ENCODE results near the gene TTC23.
A peak's percentile ranks its signal among the peaks of the same experiment; 100 is the strongest.

TTC23 gene

GRCh38 chr15:99228120-99228770, 21.1 kb downstream of the TTC23 start:
- H3K4me3 ChIP-seq (ENCODE audit: low read depth, low read length): no peak overlapping the region
- TF ChIP-seq CTCF (IDR thresholded peaks at IDR 0.05; ENCODE audit: insufficient read depth, low read depth, low read length, missing control alignments): no peak
- no peak for DNase-seq (ENCODE audit: low read depth)

GRCh38 chr15:99226802-99227201, 22.6 kb downstream of the TTC23 start:
- DNase-seq (ENCODE audit: low read depth): no peak
- H3K4me3 ChIP-seq (ENCODE audit: low read depth, low read length): no peak overlapping the region
- TF ChIP-seq CTCF (IDR thresholded peaks at IDR 0.05; ENCODE audit: insufficient read depth, low read depth, low read length, missing control alignments): no peak

- no peak for DNase-seq (ENCODE audit: low read depth)
- H3K4me3 ChIP-seq (ENCODE audit: low read depth, low read length): no peak overlapping the region
- TF ChIP-seq CTCF (IDR thresholded peaks at IDR 0.05; ENCODE audit: insufficient read depth, low read depth, low read length, missing control alignments): no peak
Observed at GRCh38 chr15:99224372-99225214, 24.8 kb downstream of the TTC23 start.

- H3K4me3 ChIP-seq (ENCODE audit: low read depth, low read length): no peak overlapping the region
- peak; percentile 71 for DNase-seq (ENCODE audit: low read depth)
- TF ChIP-seq CTCF (IDR thresholded peaks at IDR 0.05; ENCODE audit: insufficient read depth, low read depth, low read length, missing control alignments): peak; percentile 82
Observed at GRCh38 chr15:99213187-99213811, 36.1 kb downstream of the TTC23 start.

GRCh38 chr15:99212406-99212805, 37.0 kb downstream of the TTC23 start:
- no peak for TF ChIP-seq CTCF (IDR thresholded peaks at IDR 0.05; ENCODE audit: insufficient read depth, low read depth, low read length, missing control alignments)
- DNase-seq (ENCODE audit: low read depth): no peak

GRCh38 chr15:99211926-99212325, 37.5 kb downstream of the TTC23 start:
- TF ChIP-seq CTCF (IDR thresholded peaks at IDR 0.05; ENCODE audit: insufficient read depth, low read depth, low read length, missing control alignments): no peak
- H3K4me3 ChIP-seq (ENCODE audit: low read depth, low read length): no peak overlapping the region
- DNase-seq (ENCODE audit: low read depth): no peak

More at GRCh38 chr15:99212406-99212805, 37.0 kb downstream of the TTC23 start:
- H3K4me3 ChIP-seq (ENCODE audit: low read depth, low read length): no peak overlapping the region

Measured in GM12865 (cell line).